Cortex of kidney (tissue), 1 donor: ENCODE data around the gene KCNT1.

Experiments
- DNase-seq: peaks from one replicate; lab custom pipeline; 2025; lab: John Stamatoyannopoulos, UW

The KCNT1 gene

GRCh38 chr9:135746565-135746964 is 44.6 kb downstream of the KCNT1 start:
- no peak for DNase-seq

- DNase-seq, result no peak
These were observed 45.3 kb downstream of the KCNT1 start for GRCh38 chr9:135747311-135747710.

GRCh38 chr9:135748676-135749075 is 46.7 kb downstream of the KCNT1 start:
- DNase-seq, result no peak

GRCh38 chr9:135749171-135750045 is 47.4 kb downstream of the KCNT1 start:
- DNase-seq, result no peak

- no peak for DNase-seq
These were observed 48.8 kb downstream of the KCNT1 start for GRCh38 chr9:135750786-135751185.

- DNase-seq, result no peak
These were observed 49.5 kb downstream of the KCNT1 start for GRCh38 chr9:135751501-135751900.

- no peak for DNase-seq
These were observed 50.6 kb downstream of the KCNT1 start for GRCh38 chr9:135752281-135753204.

- no peak for DNase-seq
These were observed 51.6 kb downstream of the KCNT1 start for GRCh38 chr9:135753391-135754105.

- DNase-seq, result no peak
These were observed 54.6 kb downstream of the KCNT1 start for GRCh38 chr9:135756576-135756975.

- no peak for DNase-seq
These were observed 55.4 kb downstream of the KCNT1 start for GRCh38 chr9:135757356-135757755.

- DNase-seq, result no peak
These were observed 56.1 kb downstream of the KCNT1 start for GRCh38 chr9:135758056-135758455.

- DNase-seq, result no peak
These were observed 56.9 kb downstream of the KCNT1 start for GRCh38 chr9:135758870-135759269.

- DNase-seq, result no peak
These were observed 57.8 kb downstream of the KCNT1 start for GRCh38 chr9:135759676-135760300.

- no peak for DNase-seq
These were observed 58.5 kb downstream of the KCNT1 start for GRCh38 chr9:135760465-135760864.

GRCh38 chr9:135761150-135761844 is 59.3 kb downstream of the KCNT1 start:
- DNase-seq, result no peak

GRCh38 chr9:135761845-135762168 is 59.8 kb downstream of the KCNT1 start:
- DNase-seq, result no peak

GRCh38 chr9:135762921-135763320 is 60.9 kb downstream of the KCNT1 start:
- no peak for DNase-seq

GRCh38 chr9:135763716-135764446 is 61.9 kb downstream of the KCNT1 start:
- no peak for DNase-seq

GRCh38 chr9:135764731-135765130 is 62.7 kb downstream of the KCNT1 start:
- no peak for DNase-seq

GRCh38 chr9:135765416-135765815 is 63.4 kb downstream of the KCNT1 start:
- no peak for DNase-seq

GRCh38 chr9:135766251-135766650 is 64.3 kb downstream of the KCNT1 start:
- no peak for DNase-seq
